Renal cortical epithelial cell (primary cell): Measurements from ENCODE around the gene MAP6. TPM values are rescaled to one million over a fixed set of nuclear protein-coding genes. Genes with fewer than 3 reads are reported as not detected.

Experiments used
- DNase-seq: peaks from one replicate; pipeline ENCODE4 v3.0.0-alpha.2; 2011; ENCODE audit warnings: low read depth
- total RNA-seq: library from RNA; depleted of rRNA; stranded (reverse); fragments of >200 nt; gene quantifications from 2 replicates; pipeline ENCODE4 v1.2.3, GENCODE V29; 2014

MAP6 gene
- total RNA-seq, 1 donor from 2014 or later: 3.2 TPM

- DNase-seq: no peak
Observed at GRCh38 chr11:75570559-75571139, 98.2 kb downstream of the MAP6 start.

- no peak for DNase-seq
Observed at GRCh38 chr11:75568616-75569219, 100.1 kb downstream of the MAP6 start.

GRCh38 chr11:75567971-75568370 is 100.9 kb downstream of the MAP6 start:
- DNase-seq: no peak

GRCh38 chr11:75566763-75567279 is 102.0 kb downstream of the MAP6 start:
- no peak for DNase-seq

GRCh38 chr11:75565916-75566762 is 102.7 kb downstream of the MAP6 start:
- DNase-seq: no peak

- peak; percentile 74 for DNase-seq
Observed at GRCh38 chr11:75565221-75565814, 103.5 kb downstream of the MAP6 start.

- peak; percentile 43 for DNase-seq
Observed at GRCh38 chr11:75563978-75564552, 104.8 kb downstream of the MAP6 start.

GRCh38 chr11:75563501-75563977 is 105.3 kb downstream of the MAP6 start:
- no peak for DNase-seq

- DNase-seq: no peak
Observed at GRCh38 chr11:75562836-75563484, 105.9 kb downstream of the MAP6 start.

GRCh38 chr11:75562048-75562835 is 106.6 kb downstream of the MAP6 start, which contains the start of gene SERPINH1:
Gene SERPINH1 (plus strand): TSS chr11:75562253. CDS start chr11:75566350, 4,097 bp downstream.
- peak; percentile 74 for DNase-seq

- no peak for DNase-seq
Observed at GRCh38 chr11:75561426-75562047, 107.3 kb downstream of the MAP6 start.

- DNase-seq: no peak
Observed at GRCh38 chr11:75560644-75561043, 108.2 kb downstream of the MAP6 start.

- peak; percentile 55 for DNase-seq
Observed at GRCh38 chr11:75558939-75559843, 109.6 kb downstream of the MAP6 start.

- no peak for DNase-seq
Observed at GRCh38 chr11:75557666-75558494, 111.0 kb downstream of the MAP6 start.

GRCh38 chr11:75556275-75556674 is 112.6 kb downstream of the MAP6 start:
- no peak for DNase-seq

GRCh38 chr11:75555079-75555811 is 113.6 kb downstream of the MAP6 start:
- DNase-seq: no peak
